SH-SY5Y (cell line): ENCODE results near the gene ANKS6.

Experiments used
- GATA2 ChIP-seq: IDR thresholded peaks from 2 replicates; pipeline ENCODE4 v1.6.1; 2011; ENCODE audit warnings: mild to moderate bottlenecking, low read depth, low read length
- GATA3 ChIP-seq: IDR thresholded peaks from 2 replicates; pipeline ENCODE4 v1.6.1; 2011; ENCODE audit warnings: low read depth, mild to moderate bottlenecking, low read length, moderate library complexity

GRCh38 chr9:98793031-98793430 is 3.3 kb downstream of the ANKS6 start:
- TF ChIP-seq GATA2 (no peak), GATA3 (no peak)
